HL-60 (cell line): ENCODE data around the gene MIER1.

Source experiments
- GABPA ChIP-seq: IDR thresholded peaks from 2 replicates; pipeline ENCODE4 v1.6.1; 2012; ENCODE audit warnings: low read depth
- POLR2AphosphoS5 ChIP-seq: IDR thresholded peaks from 2 replicates; pipeline ENCODE4 v1.6.1; 2012; ENCODE audit warnings: low read depth
- REST ChIP-seq: IDR thresholded peaks from 2 replicates; pipeline ENCODE4 v1.6.1; 2012; ENCODE audit warnings: low read depth; ENCODE audit not compliant: insufficient replicate concordance
- SPI1 ChIP-seq: IDR thresholded peaks from 2 replicates; pipeline ENCODE4 v1.6.1; 2012; ENCODE audit warnings: low read depth, mild to moderate bottlenecking, borderline replicate concordance
- TF ChIP-seq, protein P1 (sequence below): IDR thresholded peaks from one replicate; pipeline ENCODE4 v1.5.1; 2011; ENCODE audit warnings: low read length, control low read depth, inconsistent platforms; ENCODE audit not compliant: insufficient read depth

GRCh38 chr1:66930823-66931174 lies 6.0 kb downstream of the MIER1 start:
- TF ChIP-seq, protein P1, sequence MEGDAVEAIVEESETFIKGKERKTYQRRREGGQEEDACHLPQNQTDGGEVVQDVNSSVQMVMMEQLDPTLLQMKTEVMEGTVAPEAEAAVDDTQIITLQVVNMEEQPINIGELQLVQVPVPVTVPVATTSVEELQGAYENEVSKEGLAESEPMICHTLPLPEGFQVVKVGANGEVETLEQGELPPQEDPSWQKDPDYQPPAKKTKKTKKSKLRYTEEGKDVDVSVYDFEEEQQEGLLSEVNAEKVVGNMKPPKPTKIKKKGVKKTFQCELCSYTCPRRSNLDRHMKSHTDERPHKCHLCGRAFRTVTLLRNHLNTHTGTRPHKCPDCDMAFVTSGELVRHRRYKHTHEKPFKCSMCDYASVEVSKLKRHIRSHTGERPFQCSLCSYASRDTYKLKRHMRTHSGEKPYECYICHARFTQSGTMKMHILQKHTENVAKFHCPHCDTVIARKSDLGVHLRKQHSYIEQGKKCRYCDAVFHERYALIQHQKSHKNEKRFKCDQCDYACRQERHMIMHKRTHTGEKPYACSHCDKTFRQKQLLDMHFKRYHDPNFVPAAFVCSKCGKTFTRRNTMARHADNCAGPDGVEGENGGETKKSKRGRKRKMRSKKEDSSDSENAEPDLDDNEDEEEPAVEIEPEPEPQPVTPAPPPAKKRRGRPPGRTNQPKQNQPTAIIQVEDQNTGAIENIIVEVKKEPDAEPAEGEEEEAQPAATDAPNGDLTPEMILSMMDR: no peak
- TF ChIP-seq GABPA (no peak), POLR2AphosphoS5 (no peak), REST (no peak), SPI1 (no peak)
